ENCODE data around the gene TEX38.
"Not testable (repeated sequence)": the region's sequence is repeated elsewhere in the genome, so short reads cannot be mapped to it uniquely, and the experiment has no call there.

The TEX38 gene

DNA sequence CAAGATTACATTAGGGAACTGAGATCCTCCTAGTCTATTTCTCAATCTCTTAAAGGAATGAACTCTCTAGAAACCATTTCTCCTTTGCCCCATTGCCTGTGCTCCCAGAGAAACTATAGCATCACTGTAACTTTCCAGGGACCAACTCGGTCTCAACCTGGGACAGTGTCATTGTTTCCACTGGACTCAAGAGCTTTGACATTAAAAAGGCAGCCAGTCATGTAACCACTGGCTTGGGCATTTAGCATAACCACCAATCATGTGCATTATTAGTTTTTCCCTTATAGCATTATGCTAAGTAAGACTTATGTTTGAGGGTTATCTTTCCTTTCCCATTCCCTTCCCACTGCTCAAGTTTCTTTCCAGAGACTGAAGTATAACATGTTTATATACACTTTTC is 18.2 kb downstream of the TEX38 start:
- DNase-seq: no peak

DNA sequence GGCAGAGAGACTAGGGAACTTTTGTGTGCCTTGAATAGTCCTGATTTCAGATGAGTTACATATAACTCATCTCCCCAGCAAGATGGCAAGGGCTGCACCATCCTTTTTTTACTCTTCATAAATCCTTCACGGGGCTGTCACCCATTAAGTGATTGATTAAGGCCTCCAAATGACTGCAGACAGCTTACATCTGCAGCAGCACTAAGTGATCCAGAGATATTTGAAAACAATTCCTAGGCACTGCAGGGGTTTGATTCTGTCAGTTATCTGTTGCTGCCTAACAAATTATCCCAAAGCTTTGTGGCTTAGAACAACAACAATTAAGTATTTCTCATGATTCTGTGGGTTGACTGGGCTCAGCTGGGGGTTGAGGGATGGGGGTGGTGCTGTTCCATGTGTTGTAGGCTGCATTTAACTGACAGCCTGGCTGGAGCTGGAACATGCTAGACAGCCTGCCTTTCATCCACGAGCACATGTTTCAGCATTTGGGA is 19.3 kb downstream of the TEX38 start:
- DNase-seq: no peak

DNA sequence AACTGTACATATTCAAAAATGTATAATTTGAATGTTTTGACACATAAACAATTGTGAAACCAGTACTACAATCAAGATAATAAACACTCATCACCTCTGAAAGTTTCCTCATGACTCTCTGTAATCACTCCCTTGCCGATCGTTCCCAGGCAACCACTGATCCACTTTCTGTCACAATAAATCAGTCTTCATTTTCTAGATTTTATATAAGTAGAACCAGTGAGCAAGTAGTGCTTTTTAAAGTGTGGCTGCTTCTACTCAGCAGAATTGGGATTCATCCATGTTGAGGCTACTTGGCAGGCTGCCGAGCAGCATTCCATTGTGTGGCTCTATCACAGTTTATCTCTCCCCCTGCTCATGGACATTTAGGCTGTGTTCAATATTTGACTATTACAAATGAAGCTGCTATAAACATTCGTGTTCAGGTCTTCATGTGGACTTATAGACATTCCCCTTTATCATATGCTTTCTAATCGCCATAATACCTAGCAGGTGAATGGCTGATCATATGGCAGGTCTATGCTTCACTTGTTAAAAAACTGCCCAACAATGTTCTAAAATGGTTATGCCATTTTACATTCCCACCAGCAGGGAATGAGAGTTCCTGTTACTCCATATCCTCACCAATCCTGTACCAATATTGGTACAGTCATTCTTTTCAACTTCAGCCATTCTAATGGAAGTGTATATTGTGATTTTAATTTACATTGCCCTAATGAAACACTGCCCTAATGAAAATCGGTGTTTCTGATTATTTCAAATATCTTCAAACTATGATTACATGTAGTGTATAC is 20.5 kb downstream of the TEX38 start:
- no peak for DNase-seq

DNA sequence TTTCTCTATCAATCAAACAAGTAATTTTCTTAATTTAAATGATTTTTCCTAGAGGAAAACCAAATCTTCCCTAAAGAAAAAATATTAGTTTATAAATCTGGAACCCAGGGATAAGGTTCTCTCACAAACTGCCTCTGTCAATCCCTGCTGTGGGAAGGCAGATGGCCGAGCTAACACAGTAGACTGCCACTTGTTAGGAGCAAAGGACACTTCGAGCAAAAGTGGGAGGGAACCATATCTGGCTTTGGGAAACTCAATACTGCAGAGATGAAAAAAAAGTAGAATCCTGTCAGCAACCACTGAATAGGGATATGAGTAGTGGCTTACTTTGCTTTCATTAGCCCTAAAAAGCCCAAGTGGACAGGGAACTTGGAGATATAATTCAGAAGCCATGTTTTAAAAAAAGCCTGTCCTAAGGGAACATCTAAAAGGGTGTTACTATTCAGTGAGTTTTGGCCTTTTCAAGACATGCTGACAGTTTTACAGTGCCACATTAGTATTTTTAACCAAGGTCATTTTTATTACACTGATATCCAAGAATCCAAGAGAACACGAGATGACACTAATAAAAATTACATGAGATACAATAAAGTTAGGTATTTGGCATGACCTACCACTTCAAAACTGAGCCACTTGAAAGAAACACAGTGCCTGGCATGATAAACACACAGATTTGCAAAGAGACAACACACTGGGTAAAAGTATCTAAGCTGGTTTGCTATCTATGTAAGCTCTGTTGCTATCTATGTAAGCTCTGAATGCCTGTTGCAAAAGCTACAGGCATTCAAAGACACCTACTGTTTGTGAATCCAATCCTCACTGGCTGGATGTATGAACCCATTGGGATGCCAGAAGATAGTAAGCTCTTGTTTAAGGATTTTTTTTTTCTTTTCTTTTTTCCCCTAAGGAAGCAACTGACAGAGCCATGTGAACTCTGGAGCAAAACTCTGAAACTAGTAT is 21.4 kb downstream of the TEX38 start:
- no peak for DNase-seq

DNA sequence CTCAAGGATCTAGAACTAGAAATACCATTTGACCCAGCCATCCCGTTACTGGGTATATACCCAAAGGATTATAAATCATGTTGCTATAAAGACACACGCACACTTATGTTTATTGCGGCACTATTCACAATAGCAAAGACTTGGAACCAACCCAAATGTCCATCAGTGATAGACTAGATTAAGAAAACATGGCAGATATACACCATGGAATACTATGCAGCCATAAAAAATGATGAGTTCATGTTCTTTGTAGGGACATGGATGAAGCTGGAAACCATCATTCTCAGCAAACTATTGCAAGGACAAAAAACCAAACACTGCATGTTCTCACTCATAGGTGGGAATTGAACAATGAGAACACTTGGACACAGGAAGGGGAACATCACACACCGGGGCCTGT is 23.0 kb downstream of the TEX38 start:
- DNase-seq: not testable (repeated sequence)

DNA sequence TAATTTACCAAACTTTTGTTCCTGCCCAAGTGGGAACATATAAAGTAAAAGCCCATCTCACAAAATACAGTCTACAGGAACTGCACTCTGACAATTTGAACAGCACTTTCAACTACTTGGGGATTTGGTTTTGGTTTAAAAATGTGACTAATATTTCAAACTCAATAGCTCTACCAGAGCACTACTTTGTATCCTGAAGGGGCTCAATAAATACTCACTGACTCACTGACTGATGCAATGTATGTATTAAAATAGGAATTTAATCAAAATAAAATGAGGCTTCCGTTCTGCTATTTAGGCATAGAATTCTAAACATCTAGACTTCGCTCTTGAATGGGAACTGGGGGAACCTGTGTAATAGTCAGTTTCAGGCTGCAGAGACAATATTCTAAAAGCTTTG is 25.4 kb downstream of the TEX38 start:
- DNase-seq: no peak

DNA sequence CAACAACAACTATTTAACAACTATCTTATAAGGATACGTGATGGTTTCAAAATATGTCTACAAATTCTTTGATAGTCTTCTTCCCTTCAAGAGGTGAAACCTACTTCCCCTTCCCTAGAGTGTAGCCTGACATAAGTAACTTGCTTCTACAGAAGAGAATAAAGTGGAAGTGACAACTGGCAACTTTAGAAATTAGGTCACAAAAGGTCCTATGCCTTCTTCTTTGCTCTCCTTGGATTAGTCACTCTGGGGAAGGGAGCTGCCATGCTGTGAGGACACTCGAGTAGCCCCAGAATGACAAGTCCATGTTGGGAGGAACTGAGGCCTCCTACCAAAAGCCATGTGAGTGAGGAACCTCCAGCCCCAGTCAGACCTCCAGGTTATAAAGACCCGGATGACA is 28.0 kb downstream of the TEX38 start:
- no peak for DNase-seq

DNA sequence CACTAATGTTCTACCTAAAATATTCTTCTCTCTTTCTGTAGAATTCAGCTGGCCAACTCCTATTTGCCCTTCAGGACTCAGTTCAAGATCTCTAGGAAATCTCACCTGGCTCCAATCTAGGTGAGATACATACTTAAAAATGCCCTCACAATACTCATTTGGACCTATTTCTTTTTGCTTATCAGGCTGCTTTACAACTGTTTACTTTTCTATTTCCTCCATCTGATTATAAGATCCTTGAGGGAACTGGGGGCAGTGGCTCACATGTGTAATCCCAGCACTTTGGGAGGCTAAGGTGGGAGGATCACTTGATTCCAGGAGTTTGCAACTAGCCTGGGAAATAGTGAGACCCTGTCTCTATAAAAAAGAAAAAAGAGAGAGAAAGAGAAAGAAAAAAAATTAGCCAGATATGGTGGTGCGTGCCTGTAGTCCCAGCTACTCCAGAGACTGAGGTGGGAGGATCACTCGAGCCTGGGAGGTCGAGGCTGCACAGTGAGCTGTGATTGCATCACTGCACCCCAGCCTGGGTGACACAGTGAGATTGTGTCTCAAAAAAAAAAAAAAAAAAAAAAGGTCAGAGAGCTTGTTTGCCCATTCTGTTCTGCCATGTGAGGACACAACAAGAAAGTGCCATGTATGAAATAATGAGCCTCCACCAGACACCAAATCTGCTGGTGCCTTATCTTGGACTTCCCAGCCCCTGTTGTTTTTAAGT is 32.4 kb downstream of the TEX38 start:
- DNase-seq: no peak

DNA sequence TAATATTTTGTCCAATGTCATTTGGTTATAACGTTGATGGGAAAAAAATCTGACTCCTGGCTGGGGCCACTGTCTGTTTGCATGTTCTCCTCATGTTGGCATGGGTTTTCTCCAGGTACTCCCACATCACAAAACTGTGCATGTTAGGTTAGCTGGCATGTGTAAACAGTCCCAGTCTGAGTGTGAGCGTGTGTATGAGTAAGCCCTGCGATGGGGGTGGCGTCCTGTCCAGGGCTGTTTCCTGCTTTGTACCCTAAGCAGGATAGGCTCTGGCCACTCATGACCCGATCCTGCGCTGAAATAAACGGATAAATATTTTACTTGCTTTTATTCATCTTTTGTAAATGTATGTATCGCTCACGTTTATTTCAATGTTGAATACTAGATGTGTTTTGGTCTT is 33.8 kb downstream of the TEX38 start:
- DNase-seq: no peak

DNA sequence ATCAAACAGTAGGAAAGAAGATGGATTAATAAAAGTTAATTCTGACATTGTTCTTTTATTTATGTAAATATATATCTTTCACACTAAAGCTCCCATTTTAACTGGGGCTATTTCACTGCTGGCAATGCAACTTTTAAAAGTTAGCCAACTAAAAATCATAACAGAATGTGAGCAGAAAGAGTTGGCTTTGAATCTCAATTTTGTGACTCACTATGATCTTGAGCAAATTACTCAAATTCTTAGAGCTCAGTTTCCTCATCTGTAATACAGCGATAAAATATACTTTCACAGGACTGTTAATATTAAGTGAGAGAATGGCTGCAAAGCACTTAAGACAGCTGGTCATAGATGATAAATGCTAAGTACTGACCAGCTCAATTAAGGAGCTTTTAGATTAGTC is 36.5 kb downstream of the TEX38 start:
- no peak for DNase-seq

DNA sequence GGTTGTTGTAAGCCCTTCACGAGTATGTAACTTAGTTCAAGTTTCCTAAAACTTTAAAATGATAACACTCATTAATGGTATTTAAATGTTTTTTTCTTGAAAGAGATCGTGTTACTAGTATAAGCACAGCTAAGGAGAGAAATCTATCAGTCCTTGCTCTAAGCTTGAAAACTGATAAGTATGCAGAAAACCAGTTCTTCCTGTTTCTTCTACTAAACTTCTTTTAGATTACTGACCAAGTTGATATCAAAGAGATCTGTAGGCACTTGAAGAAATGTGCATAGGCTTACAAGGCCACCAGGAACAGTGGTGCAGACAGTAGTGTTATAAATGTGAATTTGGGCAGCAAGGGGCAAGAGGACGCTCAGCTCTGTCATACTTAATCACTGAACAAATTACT is 43.3 kb downstream of the TEX38 start:
- DNase-seq: no peak

DNA sequence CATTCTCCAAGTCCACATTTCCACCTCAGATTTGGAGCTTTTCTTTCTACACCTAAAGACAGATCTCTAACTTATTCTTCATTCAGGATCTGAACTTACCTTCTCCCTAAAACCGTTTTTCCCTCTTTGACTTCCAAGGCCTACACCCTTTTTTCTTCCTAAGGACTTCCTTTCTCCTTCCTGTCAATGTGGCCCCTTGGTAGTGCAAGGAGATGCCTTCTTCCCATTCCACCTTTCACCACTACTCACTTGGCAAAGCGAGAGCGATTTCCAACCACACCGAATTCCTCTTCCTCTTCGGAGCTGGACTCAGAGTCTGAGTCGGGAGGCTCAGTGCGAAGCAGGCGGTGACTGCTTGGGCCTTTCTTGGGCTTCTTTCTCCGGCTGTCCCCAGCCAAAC is 46.0 kb downstream of the TEX38 start:
- DNase-seq: no peak

DNA sequence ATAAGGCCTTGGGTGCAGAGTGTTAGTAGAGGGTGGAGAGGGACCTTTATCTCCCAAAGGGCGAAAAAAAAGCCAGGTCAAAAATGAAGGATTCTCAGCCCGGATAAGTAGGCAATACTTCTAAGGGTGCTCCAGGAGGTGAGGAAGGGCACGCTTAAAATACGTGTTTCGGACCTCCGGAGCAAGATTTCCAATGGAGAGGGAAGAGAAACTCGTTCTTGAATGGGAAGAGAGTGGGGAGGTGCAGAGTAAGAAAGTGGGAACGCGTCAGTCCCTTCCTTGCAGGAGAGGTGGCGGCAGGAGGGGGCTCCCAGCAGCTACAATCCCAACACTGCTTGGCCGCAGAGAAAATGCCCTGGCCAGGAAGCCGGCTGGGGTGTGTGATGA is 46.7 kb downstream of the TEX38 start:
- DNase-seq: no peak

DNA sequence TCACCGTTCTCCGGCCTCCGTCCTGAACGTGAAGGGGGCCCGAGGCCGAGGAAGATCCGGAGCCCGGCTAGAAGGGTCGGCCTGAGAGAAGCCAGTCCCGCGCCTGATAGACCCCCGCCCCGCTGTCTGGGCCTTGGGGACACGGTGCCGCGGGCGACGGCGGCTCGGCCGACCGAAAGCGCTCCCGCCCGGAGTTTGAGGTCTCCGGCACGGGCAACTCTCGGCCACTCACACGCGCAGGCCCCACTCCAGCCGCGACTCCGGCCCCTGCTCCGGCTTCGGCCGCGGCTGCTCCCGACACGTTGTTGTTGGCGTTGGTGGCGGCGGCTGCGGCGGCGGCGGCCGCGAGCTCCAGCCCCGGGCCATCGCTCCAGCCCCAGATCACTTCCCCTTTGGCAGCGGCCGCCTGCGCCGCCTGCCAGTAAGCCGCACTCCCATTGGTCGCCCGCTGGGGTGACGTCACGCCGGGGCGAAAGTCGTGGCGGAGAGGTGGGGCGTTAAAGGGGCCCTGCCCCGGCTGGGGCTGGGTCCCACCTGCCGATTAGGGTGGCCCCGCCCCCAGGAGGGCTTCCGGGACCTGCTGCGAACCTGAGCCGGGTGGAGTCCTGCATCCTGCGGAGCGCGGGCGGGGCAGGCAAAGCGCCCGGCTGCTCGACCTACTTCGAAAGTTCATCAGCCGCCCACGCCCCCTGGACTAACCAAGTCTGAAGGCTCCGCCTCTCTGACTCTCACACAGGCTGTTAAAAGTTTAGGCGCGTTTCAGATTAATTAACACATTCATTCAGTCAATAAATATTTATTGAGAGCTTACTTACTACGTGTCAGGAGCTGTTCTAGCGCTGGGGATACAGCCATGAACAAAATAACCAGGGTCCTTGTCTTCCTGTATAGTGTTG is 47.3 kb downstream of the TEX38 start, which contains the start of gene EFCAB14:
EFCAB14 (minus strand) TSS at position 388 of the 896 bp plus-strand sequence. CDS start 1,027 bp downstream, outside the sequence.
- DNase-seq: peak; percentile 99

DNA sequence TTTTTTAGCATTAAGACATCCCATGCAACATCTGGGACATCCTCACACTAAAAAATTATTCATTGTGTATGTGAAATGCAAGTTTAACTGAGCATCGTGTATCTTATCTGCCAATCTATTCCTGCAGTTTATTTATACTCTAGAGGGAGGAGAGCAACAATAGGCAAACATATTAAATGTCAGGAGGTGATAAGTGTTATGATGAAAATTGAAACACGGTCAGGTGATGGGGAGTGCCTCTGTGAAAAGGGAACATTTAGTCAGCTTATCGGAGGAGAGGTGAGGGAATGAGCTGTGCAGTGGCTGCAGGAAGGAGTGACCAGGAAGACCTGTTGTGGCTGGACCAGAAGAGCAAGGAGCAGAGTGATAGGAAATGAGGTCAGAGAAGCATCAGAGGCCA is 48.0 kb downstream of the TEX38 start:
- DNase-seq: no peak

DNA sequence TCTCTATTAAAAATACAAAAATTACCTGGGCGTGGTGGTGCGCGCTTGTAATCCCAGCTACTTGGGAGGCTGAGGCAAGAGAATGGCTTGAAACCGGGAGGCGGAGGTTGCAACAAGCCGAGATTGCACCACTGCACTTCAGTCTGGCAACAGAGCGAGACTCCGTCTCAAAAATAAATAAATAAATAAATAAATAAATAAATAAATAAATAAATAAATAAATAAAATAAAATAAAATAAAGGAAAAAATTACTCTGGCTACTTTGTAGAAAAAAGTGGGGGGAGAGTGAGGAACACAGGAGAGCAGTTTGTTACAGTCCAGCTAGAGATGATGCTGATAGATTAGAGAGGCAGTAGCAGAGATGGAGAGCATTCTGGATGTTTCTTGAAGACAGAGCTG is 48.7 kb downstream of the TEX38 start:
- not testable (repeated sequence) for DNase-seq

DNA sequence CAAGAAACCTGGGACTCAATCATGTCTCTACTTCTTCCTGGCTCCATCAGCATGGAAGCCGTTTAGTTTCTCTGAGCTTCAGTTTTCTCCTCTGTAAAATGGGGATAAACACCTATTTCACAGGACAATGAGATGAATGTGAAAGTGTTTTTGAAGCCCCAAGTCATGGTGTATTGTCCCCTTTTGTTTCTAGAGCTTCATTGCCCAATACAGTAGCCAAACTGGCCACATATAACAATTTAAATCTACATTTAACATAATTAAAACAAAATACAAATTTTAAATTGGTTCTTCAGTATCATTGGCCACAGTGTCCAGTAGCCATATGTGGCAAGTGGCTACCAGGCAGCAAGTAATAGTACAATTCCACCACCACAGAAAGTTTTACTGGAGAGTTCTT is 49.5 kb downstream of the TEX38 start:
- DNase-seq: no peak

DNA sequence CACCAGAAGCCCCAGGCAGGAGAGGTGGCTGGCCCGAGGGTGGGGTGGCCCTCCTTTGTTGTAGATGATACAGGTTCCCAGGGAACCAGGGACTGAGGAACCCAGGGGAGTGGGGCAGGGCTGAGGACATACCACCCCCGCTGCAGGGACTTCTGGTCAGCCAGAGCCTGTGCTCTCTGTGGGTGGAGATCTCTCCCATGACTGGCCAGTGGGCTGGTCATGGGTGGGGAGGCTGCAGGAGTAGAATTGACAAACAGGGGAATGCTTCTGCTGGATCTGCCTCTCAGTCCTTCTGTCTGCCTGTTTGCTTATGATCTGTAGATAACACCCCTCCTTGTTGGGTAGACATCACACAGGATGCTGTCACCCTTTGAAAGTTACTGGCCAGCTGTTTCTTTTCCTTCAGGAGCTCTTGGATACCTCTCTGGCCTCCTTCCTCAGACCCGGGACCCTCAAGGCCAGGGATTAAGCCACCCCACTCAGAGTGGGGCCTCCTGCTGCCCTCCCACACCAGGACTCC is 50.1 kb downstream of the TEX38 start:
- no peak for DNase-seq
